ENCODE measurements around the gene EFCAB6. TPM values are rescaled to one million over a fixed set of nuclear protein-coding genes. Genes with fewer than 3 reads are reported as not detected.

The EFCAB6 gene
- 1.1 TPM for polyA plus RNA-seq (2013, experiment 1 of 2; ENCODE audit: insufficient read length)
- 0.77 TPM for polyA plus RNA-seq (2013, experiment 2 of 2; ENCODE audit: insufficient read length)

- peak; percentile 92 for DNase-seq
Measured at GRCh38 chr22:43812149-43812842, at the start of gene EFCAB6. EFCAB6 (minus strand) TSS chr22:43812305; CDS start chr22:43782318, 29,987 bp downstream.

- peak; percentile 26 for DNase-seq
Measured at GRCh38 chr22:43861529-43861928, 49.4 kb upstream of the EFCAB6 start.

DNA sequence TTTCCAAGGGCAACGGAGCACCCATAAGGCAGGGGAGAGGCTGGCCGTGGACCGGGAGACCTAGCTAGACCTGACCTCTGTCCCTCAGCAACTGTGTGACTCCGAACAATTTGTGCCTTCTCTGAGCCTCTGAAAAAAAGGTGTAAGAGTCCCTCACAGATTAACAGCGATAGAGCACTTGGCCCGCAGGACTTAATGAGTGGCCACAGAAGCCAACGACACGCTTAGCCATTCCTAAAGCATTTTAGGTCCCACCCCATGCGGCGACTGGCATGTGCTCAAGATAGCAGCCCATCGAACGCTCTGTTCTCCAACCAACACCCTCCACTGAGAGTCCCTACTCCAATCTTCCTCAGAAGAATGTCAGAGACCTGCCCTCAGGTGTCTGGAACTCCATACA lies 48.7 kb upstream of the EFCAB6 start:
- DNase-seq, result no peak

DNA sequence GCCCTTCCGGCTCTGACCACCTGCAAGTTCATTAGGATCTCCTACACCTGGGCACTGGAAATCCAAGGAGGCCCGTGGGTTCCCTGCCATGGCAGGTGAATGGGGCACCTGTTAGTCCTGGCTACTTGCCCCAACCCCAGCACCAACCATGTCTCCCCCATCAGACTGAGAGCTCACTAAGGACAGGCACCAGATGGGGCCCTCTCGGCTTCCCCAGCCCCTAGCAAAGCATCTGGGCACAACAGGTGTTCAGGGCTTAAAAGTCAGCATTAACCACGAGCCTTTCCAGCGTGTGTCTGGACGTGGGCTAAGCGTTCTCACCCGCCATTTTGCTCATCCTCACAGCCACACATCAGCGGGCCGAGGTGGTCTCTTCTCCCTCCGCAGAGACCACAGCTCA lies 48.0 kb upstream of the EFCAB6 start:
- no peak for DNase-seq

- no peak for DNase-seq
Measured at GRCh38 chr22:43859621-43860020, 47.5 kb upstream of the EFCAB6 start.

DNA sequence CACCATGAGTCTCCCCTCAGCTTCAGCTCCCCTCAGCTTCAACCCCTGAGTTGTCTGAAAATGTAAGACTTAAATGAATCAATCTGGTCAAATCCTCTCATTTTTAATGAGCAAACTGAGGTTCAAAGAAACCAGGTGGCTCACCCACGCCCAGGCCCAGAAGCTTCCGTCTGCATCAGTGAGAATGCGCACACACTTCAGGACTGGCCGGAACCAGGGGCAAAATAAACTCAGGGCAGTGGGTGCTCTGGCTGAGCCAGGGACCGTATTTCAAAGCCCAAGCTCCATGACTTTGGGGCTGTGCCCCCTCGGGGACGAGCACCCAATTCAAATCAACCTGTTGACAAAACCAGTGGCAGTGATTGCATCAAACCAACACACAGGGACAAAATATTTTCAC lies 47.1 kb upstream of the EFCAB6 start:
- no peak for DNase-seq

DNA sequence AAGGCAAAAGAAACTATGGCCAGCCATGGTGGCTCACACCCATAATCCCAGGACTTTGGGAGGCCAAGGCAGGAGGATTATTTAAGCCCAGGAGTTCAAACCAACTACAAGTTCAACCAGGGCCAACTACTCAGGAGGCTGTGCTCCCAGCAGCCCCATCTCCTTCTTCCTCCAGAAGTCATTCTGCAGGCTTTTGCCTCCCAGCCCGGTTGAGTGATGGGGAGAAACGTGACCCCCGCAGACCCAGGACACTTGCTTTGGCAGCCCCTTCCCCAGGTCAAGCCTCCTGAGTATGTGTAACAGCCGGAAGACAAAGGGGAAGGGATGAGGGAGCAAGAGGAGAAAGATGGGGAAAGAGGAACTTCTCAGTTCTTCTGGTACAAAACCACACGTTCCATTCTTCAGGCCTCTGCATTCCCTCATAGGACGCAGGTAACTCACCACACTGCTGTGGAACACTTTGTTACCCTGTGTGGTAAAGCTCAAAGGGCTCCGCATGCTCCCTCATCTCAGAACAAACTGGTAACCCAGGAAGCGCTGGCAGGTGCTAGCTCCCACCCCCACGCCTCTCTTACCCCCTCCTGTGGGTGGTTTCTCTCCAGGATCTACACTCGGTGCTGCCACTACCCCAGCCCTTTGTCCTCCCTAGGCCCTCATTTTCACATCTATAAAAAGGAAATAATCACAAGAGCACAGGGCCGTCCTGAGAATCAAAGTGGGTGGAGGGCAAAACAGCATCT lies 46.2 kb upstream of the EFCAB6 start:
- no peak for DNase-seq

DNA sequence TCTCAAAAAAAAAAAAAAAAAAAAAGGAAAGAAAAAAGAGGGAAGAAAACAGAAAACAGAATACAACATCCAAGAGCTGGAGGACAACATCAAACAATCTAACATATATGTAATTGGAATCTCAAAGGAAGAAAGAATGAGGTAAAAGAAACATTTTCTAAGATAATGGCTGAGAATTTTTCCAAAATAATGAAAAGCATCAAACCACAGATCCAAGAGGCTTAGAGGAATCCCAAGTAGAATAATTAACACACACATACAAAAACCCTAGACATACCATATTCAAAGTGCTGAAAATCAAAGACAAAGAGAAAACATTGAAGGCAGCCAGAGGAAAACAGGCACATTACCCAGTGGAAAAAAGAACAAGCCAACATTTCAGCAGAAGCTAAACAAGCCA lies 45.3 kb upstream of the EFCAB6 start:
- DNase-seq, result no peak

GRCh38 chr22:43855431-43855830 lies 43.3 kb upstream of the EFCAB6 start:
- DNase-seq, result no peak

DNA sequence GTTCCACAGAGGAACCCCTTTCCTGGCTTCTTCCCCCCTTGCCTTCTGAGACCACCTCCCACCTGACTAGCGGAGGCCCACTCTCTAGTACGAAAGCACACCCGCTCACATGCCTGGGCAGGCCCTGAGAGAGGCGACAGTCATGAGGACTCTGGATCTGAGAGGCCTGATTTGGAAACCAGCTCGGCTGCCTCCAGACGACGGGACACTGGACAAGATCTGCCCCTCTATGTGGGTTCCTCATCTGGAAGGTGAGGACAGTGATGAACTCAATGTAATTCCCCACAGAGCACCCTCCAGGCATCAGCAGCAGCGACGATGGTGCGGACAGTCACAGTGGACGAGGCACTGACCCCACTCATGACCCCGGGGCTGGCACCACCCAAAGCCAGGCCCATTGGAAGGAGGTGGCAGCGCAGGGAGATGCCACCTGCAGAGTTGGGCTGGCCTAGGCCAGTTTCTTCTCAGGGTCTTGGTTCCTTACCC lies 42.7 kb upstream of the EFCAB6 start:
- DNase-seq, result no peak

- no peak for DNase-seq
Measured at GRCh38 chr22:43854121-43854785, 42.1 kb upstream of the EFCAB6 start.

- no peak for DNase-seq
Measured at GRCh38 chr22:43853328-43853931, 41.3 kb upstream of the EFCAB6 start.

GRCh38 chr22:43852573-43853327 lies 40.6 kb upstream of the EFCAB6 start:
- no peak for DNase-seq

DNA sequence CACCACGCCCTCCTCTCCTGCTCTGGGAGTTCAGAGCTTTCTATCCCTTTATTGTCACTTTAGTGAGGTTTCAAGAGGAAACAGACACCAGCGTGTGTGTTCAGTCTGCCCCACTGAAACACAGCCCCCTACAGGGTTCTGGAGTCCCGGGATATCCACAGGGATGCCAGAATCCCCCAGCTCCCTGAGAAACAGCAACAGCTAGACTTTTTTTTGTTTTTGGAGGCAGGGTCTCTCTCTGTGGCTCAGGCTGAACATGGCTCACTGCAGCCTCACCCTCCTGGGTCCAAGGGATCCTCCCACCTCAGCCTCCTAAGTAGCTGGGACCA lies 39.8 kb upstream of the EFCAB6 start:
- DNase-seq, result no peak

DNA sequence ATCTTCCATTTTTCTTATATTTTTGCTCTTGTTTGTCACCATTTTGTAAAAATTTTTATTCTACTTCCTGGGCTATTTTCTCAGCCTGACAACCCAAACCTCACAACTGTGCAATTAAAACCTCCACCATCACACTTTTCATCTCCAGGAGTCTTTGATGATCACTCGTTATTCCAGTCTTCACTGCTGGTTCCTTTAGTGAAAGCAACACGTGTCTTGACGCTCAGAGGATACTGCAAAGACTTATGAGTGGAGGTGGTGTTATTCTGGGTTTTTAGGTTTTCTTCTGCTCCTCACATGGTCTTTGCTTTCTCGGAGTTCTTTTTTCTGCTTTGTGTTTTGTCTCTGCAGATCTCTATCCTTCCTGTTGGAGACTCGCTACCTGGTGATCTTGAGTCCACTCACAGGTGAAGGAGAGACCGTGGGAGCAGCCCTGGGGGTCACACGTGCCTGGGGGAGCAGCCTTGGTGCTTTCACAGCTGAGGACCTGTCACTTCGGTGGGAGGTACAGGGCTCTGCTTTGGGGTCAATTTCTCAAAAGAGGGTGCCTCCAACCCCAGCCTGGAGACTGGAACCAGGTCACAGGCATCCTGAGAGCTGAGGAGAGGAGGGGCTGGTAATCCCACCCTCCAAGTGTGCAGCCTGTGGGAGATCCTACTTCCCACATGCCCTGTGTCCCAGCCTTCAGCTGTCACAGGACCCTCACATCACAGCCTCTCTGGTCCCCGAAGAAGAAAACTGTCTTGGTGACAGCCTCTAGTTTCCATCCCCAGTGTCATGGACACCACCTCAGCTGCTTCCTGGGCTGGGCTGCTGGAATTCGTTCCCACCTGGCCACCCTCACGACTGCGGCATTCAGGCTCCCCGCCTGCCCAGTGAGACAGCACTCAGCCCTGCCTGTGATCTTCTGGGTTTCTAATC lies 39.2 kb upstream of the EFCAB6 start:
- no peak for DNase-seq

DNA sequence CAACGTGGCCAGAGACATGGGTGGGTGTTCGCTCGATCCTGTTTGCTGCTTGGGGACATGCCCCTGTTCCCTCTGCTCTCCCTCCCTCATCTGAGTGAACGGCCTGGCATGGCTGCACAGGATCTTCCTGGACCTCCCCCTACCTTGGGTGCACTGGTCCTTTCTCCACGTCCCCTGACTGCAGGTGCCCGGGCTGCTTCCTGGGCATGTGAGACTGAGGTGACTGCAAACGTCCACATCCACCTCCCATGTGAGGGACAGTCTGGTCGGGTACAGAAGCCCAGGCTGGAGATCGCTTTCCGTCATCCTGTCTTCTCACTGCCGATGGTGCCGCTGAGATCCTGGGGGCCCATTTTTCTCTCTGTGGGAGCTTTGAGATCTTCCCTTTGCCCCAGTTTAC lies 38.4 kb upstream of the EFCAB6 start:
- DNase-seq, result no peak

DNA sequence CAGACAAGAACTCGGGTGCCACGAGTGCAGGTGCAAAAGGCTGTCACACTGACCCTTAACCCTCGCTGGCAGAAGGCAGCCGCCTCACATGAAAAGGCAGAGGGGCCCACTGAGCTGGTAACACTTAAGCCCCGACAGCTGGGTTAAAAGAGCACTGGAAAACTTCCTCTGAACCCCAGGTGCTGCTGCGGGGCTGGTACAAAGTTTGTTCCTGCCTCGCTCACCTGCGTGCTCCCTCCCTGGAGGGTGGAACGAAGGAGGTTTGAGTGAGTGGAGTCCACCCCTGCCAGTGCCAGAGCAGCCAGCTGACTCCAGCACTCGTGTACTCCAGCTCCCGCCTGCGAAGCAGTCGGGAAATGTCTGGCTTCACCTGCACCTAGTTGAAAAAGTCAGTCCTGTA lies 37.6 kb upstream of the EFCAB6 start:
- DNase-seq, result no peak

DNA sequence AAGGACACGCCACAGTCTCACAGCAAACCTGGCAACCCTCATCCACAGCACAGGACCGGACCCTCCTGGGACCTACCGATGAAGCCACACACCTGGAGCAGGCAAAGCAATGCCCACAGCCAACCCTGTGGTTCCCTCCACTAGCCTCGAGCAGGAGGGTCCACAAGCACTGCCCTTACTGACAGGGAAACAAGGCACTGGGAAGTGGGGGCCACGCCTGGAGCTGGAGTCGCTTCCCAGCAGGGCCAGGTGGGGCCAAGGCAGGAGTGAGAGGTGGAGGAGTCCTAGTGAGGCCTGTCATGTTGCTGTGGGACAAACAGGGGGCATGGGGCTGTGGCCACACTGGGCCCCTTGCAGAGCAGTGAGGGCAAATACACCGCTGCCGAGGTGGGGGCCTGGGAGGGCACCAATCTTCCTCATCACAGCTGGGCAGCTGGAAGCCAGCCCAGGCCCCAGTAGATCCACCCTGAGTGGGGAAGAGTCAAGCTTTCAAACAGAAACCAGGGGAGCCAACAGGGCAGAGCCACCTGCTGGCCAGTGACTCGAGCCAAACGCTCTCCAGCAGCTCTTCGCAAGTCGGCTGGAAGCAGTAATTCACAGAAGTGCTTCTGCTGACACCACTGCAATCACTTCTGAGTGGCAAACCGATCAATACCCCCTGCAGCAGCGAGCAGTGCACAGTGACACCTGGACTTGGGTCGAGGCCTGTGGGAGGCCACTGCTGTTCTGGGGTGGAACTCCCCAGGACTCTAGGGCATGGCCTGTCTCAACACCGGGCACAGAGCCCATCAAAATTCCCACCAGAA lies 36.5 kb upstream of the EFCAB6 start:
- DNase-seq, result peak; percentile 15

DNA sequence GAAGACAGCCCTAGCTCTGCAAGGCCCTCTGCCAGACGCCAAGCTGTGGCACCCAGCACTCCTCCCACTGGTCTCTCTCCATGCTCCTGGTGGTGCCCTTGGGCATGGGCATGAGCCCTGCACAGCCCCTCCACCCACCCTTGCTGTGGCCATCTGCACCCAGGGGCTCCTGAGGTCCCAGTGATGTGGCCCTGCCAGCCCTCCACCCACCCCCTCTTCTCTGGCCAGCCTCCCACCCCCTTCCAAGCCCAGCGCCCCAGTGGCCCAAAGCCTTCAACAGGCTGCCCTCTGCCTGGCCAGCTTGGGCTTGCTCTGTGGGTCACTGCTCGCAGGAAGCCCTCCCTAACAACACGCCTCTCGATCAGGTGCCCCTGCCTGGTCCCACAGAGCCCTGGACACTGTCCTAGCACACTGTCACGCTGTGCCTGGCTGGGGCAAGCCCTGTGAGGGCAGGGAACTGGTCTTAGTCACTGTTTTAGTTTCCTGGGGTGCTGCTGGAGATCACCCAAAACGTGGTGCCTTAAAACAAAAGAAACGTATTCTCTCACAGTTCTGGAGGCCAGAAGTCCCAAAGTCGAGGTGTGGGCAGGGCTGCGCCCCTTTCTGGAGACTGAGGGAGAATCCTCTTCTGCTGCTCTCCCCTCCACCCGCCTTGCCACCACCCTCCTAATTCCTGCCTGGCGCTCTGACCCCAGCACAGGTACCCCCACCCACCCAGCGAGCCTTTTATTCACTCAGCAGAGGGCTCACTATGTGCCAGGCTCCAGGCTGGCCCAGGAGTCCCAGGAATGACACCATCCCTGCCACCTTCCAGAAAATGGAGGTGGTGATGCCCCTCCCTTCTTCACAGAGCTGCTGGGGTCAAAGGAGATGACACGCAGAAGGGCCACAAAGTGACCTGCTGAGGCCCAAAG lies 35.5 kb upstream of the EFCAB6 start:
- DNase-seq, result no peak
